BLaER1 (cell line): Measurements from ENCODE around the gene IGF1.
A peak's percentile ranks its signal among the peaks of the same experiment; 100 is the strongest.

Experiments used
- H3K27ac ChIP-seq: shearing (Covaris generic); formaldehyde crosslinking; 2 replicates; pipeline ENCODE4 v1.8.1; 2022
- H3K27me3 ChIP-seq: shearing (Covaris generic); formaldehyde crosslinking; 2 replicates; pipeline ENCODE4 v1.8.1; 2022
- H3K36me3 ChIP-seq: shearing (Covaris generic); formaldehyde crosslinking; 2 replicates; pipeline ENCODE4 v1.8.1; 2022
- H3K4me1 ChIP-seq: shearing (Covaris generic); formaldehyde crosslinking; 2 replicates; pipeline ENCODE4 v1.8.1; 2022
- H3K4me2 ChIP-seq: shearing (Covaris generic); formaldehyde crosslinking; 2 replicates; pipeline ENCODE4 v1.8.1; 2022
- H3K4me3 ChIP-seq: shearing (Covaris generic); formaldehyde crosslinking; 2 replicates; pipeline ENCODE4 v1.8.1; 2022
- H3K9ac ChIP-seq: shearing (Covaris generic); formaldehyde crosslinking; 2 replicates; pipeline ENCODE4 v1.8.1; 2022
- H3K9me3 ChIP-seq: shearing (Covaris generic); formaldehyde crosslinking; 2 replicates; pipeline ENCODE4 v1.8.1; 2022
- H4K20me1 ChIP-seq: shearing (Covaris generic); formaldehyde crosslinking; 2 replicates; pipeline ENCODE4 v1.8.1; 2022
- Cebpa-rat ChIP-seq: shearing (Covaris generic); IDR thresholded peaks from 2 replicates; pipeline ENCODE4 v1.8.1; 2022

The IGF1 gene

DNA sequence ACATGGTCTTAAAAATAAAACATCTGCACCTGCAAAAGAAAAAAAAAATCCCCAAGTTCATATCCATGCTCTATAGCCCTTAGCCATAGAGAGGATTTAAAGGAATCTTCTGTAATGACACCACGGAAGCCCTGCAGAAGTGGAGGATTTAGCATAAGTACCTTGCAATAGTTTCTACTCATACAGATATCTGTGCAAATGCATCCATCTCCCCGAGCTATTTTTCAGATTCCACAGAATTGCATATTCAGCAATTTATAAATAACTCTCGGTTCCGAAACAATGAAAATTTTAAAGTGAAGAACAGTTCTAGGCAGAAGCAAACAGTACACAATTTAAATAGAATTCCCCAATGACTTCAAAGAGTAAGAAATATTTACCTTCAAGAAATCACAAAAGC is 424 bp downstream of the IGF1 start:
- H4K20me1 ChIP-seq, result no peaks in the 10 kb centered on the region
- no peaks in the 10 kb centered on the region for H3K36me3 ChIP-seq
- no peak overlapping the region for H3K4me3 ChIP-seq
- peaks cover 35% of the 10 kb centered on the region for H3K4me1 ChIP-seq
- H3K9ac ChIP-seq, result no peak overlapping the region
- no peak overlapping the region for H3K27ac ChIP-seq
- no peak for TF ChIP-seq Cebpa-rat
- H3K4me2 ChIP-seq, result no peak overlapping the region; the same call in 1 of the 2 replicates
- no peaks in the 10 kb centered on the region for H3K27me3 ChIP-seq
- no peaks in the 10 kb centered on the region for H3K9me3 ChIP-seq

DNA sequence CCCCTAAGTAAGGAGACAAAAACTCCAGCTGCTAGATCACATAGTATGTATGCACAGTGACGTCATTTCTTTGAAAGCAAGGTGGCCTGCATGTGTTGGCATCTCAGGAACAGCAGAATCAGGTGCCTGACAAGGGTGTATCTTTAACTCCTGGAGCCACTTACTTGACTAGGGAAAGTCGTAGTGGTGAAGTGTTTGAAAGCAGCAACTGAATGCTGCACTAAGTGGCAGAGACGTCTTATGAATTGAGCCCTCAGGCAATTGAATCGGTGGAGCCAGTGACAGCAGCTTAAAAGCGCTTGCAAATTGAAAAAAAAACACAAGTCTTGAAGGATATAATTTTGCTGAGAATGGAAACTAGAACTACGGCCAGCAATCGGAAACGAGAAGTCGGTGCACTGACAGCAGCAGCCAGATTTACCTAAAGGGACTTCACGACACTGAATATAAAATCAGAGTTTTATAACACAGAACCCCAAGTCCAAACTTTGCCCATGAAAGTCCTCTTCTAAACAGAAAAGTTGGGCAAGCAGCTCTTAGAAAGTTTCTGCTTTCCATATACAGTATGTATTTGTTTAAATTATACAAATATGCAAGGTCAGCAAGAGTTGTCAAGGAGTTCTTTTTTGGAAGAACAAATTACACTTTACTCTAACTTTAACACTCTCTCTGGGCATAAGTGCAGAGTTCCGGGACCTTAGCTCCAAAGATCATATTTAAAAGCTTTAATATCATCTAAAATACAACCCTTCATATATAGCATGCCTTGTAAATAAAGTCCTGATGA is 1.1 kb downstream of the IGF1 start:
- peaks cover 35% of the 10 kb centered on the region for H3K4me1 ChIP-seq
- no peak overlapping the region for H3K4me3 ChIP-seq
- peak overlapping the region; percentile 47; the same call in 1 of the 2 replicates for H3K4me2 ChIP-seq
- no peaks in the 10 kb centered on the region for H3K9me3 ChIP-seq
- no peak overlapping the region for H3K9ac ChIP-seq
- H3K27me3 ChIP-seq, result no peaks in the 10 kb centered on the region
- no peaks in the 10 kb centered on the region for H3K36me3 ChIP-seq
- TF ChIP-seq Cebpa-rat, result no peak
- H4K20me1 ChIP-seq, result no peaks in the 10 kb centered on the region
- no peak overlapping the region for H3K27ac ChIP-seq

DNA sequence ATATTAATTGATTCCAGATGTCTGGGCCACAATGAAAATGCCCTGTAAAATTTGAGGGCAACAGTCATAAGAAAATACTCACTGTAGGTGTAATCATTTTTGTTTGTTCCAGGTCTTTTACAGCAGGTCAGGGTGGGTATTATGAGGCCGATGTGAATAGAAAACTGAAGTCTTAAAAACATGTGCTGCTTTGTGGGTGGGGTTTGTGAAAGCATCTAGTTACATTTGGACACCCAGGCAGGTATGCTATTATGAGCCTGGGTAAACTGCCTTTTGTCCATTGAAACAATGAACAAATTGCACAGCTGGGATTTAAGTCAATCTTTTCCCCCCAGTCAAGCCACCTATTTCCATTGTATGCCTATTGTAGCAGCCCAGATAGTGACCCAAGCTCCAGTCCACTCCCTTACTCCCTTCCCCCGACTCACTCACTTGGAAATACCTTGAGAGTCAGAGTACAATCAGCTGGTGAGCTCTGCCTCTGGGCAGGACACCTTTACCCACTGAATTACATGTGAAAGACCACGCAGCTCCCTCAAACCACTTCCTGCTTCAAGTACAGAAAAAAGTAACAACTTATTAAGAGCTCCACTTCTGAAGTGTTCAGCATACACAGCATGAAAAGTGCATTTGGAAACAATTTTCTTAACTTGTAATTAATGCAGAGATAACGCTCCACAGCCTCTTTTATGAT is 1.8 kb downstream of the IGF1 start:
- H3K27me3 ChIP-seq, result no peaks in the 10 kb centered on the region
- H3K9me3 ChIP-seq, result no peaks in the 10 kb centered on the region
- H3K27ac ChIP-seq, result no peak overlapping the region
- no peak overlapping the region for H3K9ac ChIP-seq
- peak overlapping the region; percentile 47; the same call in 1 of the 2 replicates for H3K4me2 ChIP-seq
- no peak overlapping the region for H3K4me3 ChIP-seq
- H3K4me1 ChIP-seq, result peaks cover 35% of the 10 kb centered on the region
- no peaks in the 10 kb centered on the region for H3K36me3 ChIP-seq
- H4K20me1 ChIP-seq, result no peaks in the 10 kb centered on the region
- no peak for TF ChIP-seq Cebpa-rat

DNA sequence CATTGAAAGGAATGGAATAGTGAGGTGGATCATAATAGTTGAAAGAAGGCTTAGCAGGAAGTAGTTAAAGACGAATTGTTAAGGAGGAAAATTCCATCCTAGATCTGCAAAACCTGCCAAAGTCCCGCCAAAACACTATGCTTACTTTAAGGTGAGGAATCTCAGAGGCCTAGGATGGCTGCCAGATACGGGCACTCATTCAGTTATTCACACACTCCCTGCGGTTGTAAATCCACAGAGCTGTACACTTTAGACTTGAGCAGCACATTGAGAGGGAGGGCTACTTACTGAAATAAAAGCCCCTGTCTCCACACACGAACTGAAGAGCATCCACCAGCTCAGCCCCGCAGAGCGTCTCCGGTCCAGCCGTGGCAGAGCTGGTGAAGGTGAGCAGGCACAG is 5.0 kb downstream of the IGF1 start:
- H3K4me2 ChIP-seq, result no peak overlapping the region

DNA sequence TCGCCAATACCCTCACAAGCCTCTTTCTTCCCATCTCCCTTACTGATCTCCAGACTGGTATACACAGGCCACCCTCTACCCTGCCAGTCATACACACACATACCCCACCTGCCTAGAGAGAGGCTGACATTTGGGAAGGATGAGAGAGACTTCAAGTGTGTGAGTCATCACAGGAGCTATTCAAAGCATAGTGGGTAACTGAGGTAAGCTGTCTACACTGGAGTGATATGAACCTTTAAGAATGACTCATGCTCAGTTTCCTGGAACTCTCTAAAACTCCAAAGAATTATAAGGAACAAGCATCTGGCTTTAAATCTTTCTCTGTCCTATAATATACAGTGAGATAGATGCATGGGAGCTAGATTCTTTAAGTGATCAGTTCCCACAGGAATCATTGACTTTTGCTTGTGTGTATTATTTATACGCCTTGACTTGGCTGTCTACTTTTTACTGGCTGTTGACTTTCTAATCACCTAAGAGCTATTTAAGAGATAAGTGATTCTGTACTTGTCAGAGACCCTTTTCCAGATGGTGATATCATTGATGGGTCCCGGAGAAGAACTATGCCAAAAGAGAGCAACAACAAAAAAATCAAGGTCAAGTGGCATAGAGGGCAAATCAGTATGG is 5.8 kb downstream of the IGF1 start:
- Histone ChIP-seq H3K36me3 (no peaks in the 10 kb centered on the region), H3K9me3 (no peaks in the 10 kb centered on the region), H3K27me3 (no peaks in the 10 kb centered on the region), H3K27ac (no peak overlapping the region), H3K4me3 (no peak overlapping the region), H3K4me2 (no peak overlapping the region), H4K20me1 (no peaks in the 10 kb centered on the region), H3K9ac (no peak overlapping the region), H3K4me1 (peaks cover 11% of the 10 kb centered on the region)
- TF ChIP-seq Cebpa-rat, result no peak

More for the DNA sequence above, 5.0 kb downstream of the IGF1 start:
- Histone ChIP-seq H3K4me3 (no peak overlapping the region), H3K27me3 (no peaks in the 10 kb centered on the region), H3K9ac (no peak overlapping the region), H4K20me1 (no peaks in the 10 kb centered on the region), H3K4me1 (peaks cover 16% of the 10 kb centered on the region), H3K36me3 (no peaks in the 10 kb centered on the region), H3K27ac (no peak overlapping the region), H3K9me3 (no peaks in the 10 kb centered on the region)
- TF ChIP-seq Cebpa-rat, result no peak

DNA sequence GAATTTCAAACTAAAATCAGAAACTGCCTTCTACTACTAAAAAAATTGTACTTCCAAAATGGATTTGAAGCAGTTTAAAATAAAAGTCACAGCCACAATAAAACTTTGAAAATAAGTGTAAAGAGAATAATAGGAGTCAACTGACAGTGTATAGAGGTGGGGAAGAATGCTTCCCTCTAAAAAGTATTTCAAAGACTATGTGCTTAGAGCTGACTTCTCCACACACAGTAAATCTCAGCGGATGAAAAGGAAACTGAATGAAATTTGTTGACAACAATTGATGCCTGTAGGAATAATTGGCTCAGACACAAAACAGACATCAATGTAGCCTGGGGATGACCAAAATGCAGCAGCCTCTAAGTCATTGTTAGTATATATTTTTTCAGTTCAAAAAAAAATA is 7.9 kb downstream of the IGF1 start:
- no peak for TF ChIP-seq Cebpa-rat
- H3K36me3 ChIP-seq, result no peaks in the 10 kb centered on the region
- H3K9me3 ChIP-seq, result no peaks in the 10 kb centered on the region
- no peak overlapping the region for H3K4me3 ChIP-seq
- no peak overlapping the region for H3K27ac ChIP-seq
- no peaks in the 10 kb centered on the region for H3K27me3 ChIP-seq
- no peak overlapping the region for H3K4me2 ChIP-seq
- no peaks in the 10 kb centered on the region for H3K4me1 ChIP-seq
- no peaks in the 10 kb centered on the region for H4K20me1 ChIP-seq
- no peak overlapping the region for H3K9ac ChIP-seq

DNA sequence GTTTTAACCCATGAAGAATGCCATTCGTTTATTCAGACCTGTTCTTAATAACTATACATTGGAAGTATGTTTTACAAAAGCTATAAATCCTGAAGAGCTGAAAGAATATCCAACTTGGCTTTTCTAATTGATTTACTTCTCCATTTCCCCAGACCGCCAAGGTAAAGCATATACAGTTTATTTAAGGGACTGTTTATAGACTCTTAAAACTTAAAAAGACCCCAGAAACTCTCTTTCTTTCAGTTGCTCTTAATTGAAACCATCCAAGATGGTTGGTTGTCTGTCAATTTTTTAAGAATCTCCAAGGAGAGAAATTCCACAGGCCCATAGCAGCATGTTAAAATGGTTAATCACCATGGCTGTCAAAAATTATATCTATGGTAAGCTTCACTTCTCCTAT is 8.8 kb downstream of the IGF1 start:
- Histone ChIP-seq H3K4me1 (no peaks in the 10 kb centered on the region), H3K9ac (no peak overlapping the region), H3K4me2 (no peak overlapping the region), H3K9me3 (no peaks in the 10 kb centered on the region), H4K20me1 (no peaks in the 10 kb centered on the region), H3K27me3 (no peaks in the 10 kb centered on the region), H3K4me3 (no peak overlapping the region), H3K27ac (no peak overlapping the region), H3K36me3 (no peaks in the 10 kb centered on the region)
- no peak for TF ChIP-seq Cebpa-rat

DNA sequence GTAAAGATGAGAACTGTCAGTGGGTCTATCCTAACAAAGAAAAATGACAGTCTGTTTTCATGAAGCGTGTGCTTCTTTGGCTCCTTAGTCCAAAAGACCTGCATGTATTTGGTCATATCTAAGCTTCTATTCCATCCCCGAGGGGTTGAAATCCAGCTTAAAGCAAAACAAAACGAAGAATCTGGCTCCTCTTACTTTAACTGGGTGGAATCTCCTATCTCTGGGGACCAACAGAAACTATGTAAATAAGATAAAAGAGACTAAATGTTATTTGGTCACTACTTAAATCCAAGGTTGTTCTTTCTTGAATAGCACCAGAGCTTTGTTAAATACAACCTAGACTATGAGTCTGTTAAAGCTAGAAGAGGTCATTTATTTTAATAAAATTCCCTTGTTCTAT is 9.4 kb downstream of the IGF1 start:
- Histone ChIP-seq H4K20me1 (no peaks in the 10 kb centered on the region), H3K9me3 (no peaks in the 10 kb centered on the region), H3K27ac (no peak overlapping the region), H3K4me3 (no peak overlapping the region), H3K36me3 (no peaks in the 10 kb centered on the region), H3K4me1 (no peaks in the 10 kb centered on the region), H3K9ac (no peak overlapping the region), H3K27me3 (no peaks in the 10 kb centered on the region), H3K4me2 (no peak overlapping the region)
- TF ChIP-seq Cebpa-rat, result no peak

DNA sequence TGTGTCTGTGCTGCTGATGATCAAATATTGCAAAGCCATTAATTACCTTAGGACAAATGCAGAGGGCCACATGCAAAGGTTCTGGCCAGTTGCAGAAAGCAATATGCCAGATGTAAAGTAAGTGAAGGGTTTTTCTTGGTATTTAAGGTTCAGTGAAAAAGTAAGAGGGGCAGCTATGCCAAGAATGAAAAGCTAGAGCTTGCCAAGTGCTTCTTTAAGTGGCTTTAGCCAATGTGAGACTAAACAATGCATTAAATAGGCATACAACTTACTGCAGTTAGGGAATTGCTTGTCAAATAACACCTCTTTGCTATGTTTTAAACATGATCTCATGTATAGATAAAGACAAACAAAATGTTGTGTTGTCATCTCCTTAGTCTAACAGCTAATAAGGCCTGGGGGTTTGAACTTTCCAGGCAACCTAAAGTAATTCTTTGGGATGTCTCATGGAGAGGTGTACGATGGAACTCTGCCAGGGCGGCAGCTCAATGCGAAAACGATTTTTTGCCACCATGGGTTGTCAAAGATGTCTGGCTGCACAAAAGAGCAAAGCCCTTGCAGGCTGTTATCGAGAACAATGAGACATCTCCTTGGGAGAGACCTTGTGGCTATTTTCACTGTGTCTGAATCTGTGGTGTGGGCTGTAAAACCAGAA is 12.0 kb downstream of the IGF1 start:
- H3K4me1 ChIP-seq, result no peaks in the 10 kb centered on the region
- no peak overlapping the region for H3K9ac ChIP-seq
- H3K4me3 ChIP-seq, result no peak overlapping the region
- H3K27me3 ChIP-seq, result no peaks in the 10 kb centered on the region
- no peaks in the 10 kb centered on the region for H3K36me3 ChIP-seq
- no peak overlapping the region for H3K4me2 ChIP-seq
- no peak for TF ChIP-seq Cebpa-rat
- H4K20me1 ChIP-seq, result no peaks in the 10 kb centered on the region
- H3K27ac ChIP-seq, result no peak overlapping the region
- no peaks in the 10 kb centered on the region for H3K9me3 ChIP-seq
